Liver (tissue), 3 donors: Measurements from ENCODE around the gene HOXC13.

ENCODE experiments used
- CTCF ChIP-seq: fragments of 150-350 bp; IDR thresholded peaks from 2 replicates; pipeline ENCODE4 v1.5.1; 2017; ENCODE audit warnings: improper control_type of control experiment, low read depth, low read length; ENCODE audit not compliant: missing input control
- MAX ChIP-seq: IDR thresholded peaks from 2 replicates; pipeline ENCODE4 v1.6.1; 2016; ENCODE audit warnings: antibody characterized with exemption
- REST ChIP-seq: IDR thresholded peaks from 2 replicates; pipeline ENCODE4 v1.6.1; 2016; ENCODE audit warnings: antibody characterized with exemption, mild to moderate bottlenecking
- SP1 ChIP-seq: IDR thresholded peaks from 2 replicates; pipeline ENCODE4 v1.6.1; 2018; ENCODE audit warnings: antibody characterized with exemption, mild to moderate bottlenecking
- donor health status: healthy.
- donor health status: healthy.

GRCh38 chr12:53944907-53945847 lies 6.5 kb downstream of the HOXC13 start:
- TF ChIP-seq CTCF (no peak), MAX (no peak), REST (no peak), SP1 (no peak)
